ENCODE data around the gene TRPC4.

The TRPC4 gene

DNA sequence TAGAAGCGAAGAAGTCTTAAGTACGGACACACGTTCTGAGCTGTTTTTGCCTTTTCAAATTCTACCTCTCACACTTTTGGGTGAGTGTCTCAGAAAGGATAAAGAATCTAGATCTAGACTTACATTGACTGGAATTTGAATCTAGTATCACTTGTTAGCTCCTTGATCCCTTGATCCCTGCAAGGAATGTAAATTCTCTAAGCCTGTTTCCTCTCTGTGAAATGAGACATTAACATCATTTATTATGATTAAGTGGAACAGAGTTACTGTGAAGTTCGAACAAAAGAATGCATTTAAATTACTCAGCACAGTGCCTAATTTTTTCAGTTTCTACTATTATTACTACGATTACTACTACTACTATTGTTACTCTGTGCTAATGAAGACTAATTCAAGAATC lies 184.4 kb downstream of the TRPC4 start:
- TF ChIP-seq CTCF (IDR thresholded peaks at IDR 0.05; ENCODE audit: control extremely low read depth, extremely low read depth, low read depth, missing control alignments) = no peak
- CTCF ChIA-PET = no interaction called here
- POLR2A ChIA-PET = no interaction called here
- no peak for DNase-seq (ENCODE audit: extremely low spot score)

DNA sequence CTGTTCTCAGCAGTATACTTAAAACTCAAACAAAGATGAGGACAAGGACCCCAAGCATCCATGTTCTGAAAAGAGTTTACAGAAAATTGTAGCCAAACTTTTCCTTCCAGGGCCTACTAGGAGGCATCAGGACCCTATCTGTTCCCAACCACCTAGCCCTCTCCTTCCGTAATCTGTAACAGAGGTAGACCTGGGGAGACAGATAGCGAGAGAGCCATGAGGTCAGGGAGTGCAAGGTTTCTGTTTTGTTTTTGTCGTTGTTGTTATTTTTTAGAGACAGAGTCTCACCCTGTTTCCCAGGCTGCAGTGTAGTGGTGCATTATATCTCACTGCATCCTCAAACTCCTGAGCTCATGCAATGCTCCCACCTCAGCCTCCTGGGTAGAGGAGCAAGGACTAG lies 187.1 kb downstream of the TRPC4 start:
- ChIA-PET POLR2A (no interaction called here), CTCF (no interaction called here)
- TF ChIP-seq CTCF (IDR thresholded peaks at IDR 0.05; ENCODE audit: control extremely low read depth, extremely low read depth, low read depth, missing control alignments) = no peak
- no peak for DNase-seq (ENCODE audit: extremely low spot score)

- TF ChIP-seq CTCF (IDR thresholded peaks at IDR 0.05; ENCODE audit: control extremely low read depth, extremely low read depth, low read depth, missing control alignments) = no peak
- CTCF ChIA-PET = no interaction called here
- no peak for DNase-seq (ENCODE audit: extremely low spot score)
- POLR2A ChIA-PET = no interaction called here
Measured at GRCh38 chr13:37681281-37682032, 188.1 kb downstream of the TRPC4 start.

DNA sequence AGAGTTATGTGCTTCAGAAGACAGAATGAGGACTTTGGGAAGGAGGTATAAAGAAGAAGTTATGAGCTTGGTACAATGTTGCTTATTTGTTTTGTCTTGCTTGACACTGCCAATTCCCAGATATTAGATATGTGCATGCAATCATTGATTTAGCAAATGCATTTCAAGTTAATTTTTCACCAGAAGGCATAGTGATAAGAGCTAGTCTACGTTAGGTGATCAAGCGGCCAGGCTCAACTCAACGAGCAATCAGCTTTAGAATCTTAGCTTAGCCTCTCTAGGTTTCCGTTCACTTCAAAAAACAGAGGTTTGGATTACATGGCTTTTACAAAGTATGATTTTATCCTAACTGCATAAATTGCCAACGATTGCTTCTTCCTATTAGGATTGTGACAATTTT lies 189.4 kb downstream of the TRPC4 start:
- no peak for DNase-seq (ENCODE audit: extremely low spot score)
- no peak for TF ChIP-seq CTCF (IDR thresholded peaks at IDR 0.05; ENCODE audit: control extremely low read depth, extremely low read depth, low read depth, missing control alignments)
- CTCF ChIA-PET = no interaction called here
- POLR2A ChIA-PET = no interaction called here

DNA sequence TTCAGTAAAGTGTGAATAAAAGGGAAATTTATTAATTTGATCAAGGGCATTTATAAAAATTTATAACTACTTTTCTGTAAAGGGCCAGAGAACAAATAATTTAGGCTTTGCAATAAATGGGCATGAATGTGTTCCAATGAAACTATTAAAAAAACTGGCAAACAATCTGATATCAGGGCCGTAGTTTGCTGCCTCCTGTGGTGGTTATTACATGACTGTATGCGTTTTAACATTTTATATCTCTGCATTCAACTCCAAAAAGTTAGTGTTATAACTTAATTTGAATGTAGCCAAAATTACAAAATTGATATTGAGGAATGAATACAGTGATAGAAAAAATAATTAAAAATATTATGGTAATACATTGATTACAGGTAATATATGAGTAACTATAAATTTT lies 190.5 kb downstream of the TRPC4 start:
- CTCF ChIA-PET = no interaction called here
- DNase-seq (ENCODE audit: extremely low spot score) = no peak
- POLR2A ChIA-PET = no interaction called here
- no peak for TF ChIP-seq CTCF (IDR thresholded peaks at IDR 0.05; ENCODE audit: control extremely low read depth, extremely low read depth, low read depth, missing control alignments)

GRCh38 chr13:37669845-37670244 lies 199.7 kb downstream of the TRPC4 start:
- POLR2A ChIA-PET = no interaction called here
- no peak for TF ChIP-seq CTCF (IDR thresholded peaks at IDR 0.05; ENCODE audit: control extremely low read depth, extremely low read depth, low read depth, missing control alignments)
- CTCF ChIA-PET = no interaction called here
- DNase-seq (ENCODE audit: extremely low spot score) = no peak

- ChIA-PET POLR2A (no interaction called here), CTCF (no interaction called here)
- no peak for TF ChIP-seq CTCF (IDR thresholded peaks at IDR 0.05; ENCODE audit: control extremely low read depth, extremely low read depth, low read depth, missing control alignments)
- DNase-seq (ENCODE audit: extremely low spot score) = no peak
Measured at GRCh38 chr13:37667702-37668101, 201.9 kb downstream of the TRPC4 start.
